Cardiac muscle cell (in vitro differentiated cells and primary cell): ENCODE results near the gene ABL1. TPM values are rescaled to one million over a fixed set of nuclear protein-coding genes. Genes with fewer than 3 reads are reported as not detected.

ENCODE experiments used
- DNase-seq, 2 donors: peaks; one replicate each; pipeline versions ENCODE4 v3.0.0 to v3.0.0-alpha.2; 2010 to 2017; ENCODE audit warnings: low read depth in 1 of 2, low spot score in 1 of 2
- H3K27ac ChIP-seq: fragments of 200-600 bp; sonication (generic); 2 replicates; pipeline ENCODE4 v1.5.1; 2016
- H3K27me3 ChIP-seq: fragments of 200-600 bp; sonication (generic); 2 replicates; pipeline ENCODE4 v1.6.0; 2016; ENCODE audit warnings: control low read depth
- H3K36me3 ChIP-seq: fragments of 200-600 bp; sonication (generic); 2 replicates; pipeline ENCODE4 v1.5.1; 2016; ENCODE audit warnings: control low read depth
- H3K4me1 ChIP-seq: fragments of 200-600 bp; sonication (generic); 2 replicates; pipeline ENCODE4 v1.8.1; 2017; ENCODE audit warnings: low read depth, mild to moderate bottlenecking, mixed run types
- H3K4me3 ChIP-seq: fragments of 200-600 bp; sonication (generic); 2 replicates; pipeline ENCODE4 v1.5.1; 2016; ENCODE audit warnings: mild to moderate bottlenecking
- H3K9me3 ChIP-seq: fragments of 200-600 bp; sonication (generic); 2 replicates; pipeline ENCODE4 v1.5.1; 2017; ENCODE audit warnings: low read depth, mild to moderate bottlenecking, control low read depth
- CTCF ChIP-seq: IDR thresholded peaks from 2 replicates; pipeline ENCODE4 v1.5.1; 2012; ENCODE audit warnings: low read depth, mild to moderate bottlenecking, low read length
- polyA plus RNA-seq: library from polyadenylated mRNA; unstranded; fragments of >200 nt; fragmentation: Nextera tagmentation; extraction: Ambion mirVana; gene quantifications from 2 replicates; pipeline ENCODE4 v1.2.1, GENCODE V29; 2016
- total RNA-seq: library from RNA; depleted of rRNA; stranded (reverse); fragments of >200 nt; gene quantifications from 2 replicates; pipeline ENCODE4 v1.2.3, GENCODE V29; 2016

The ABL1 gene
- total and polyA plus RNA-seq, 2 experiments from 2014 or later: 41.8 to 97.1 TPM

- Histone ChIP-seq H3K4me1 (no peaks in the 10 kb centered on the region), H3K36me3 (no peaks in the 10 kb centered on the region), H3K4me3 (no peak overlapping the region), H3K27ac (no peak overlapping the region), H3K9me3 (no peaks in the 10 kb centered on the region), H3K27me3 (no peaks in the 10 kb centered on the region)
- no peak for DNase-seq
- TF ChIP-seq CTCF: no peak
Observed at GRCh38 chr9:130904070-130905044, 69.3 kb downstream of the ABL1 start.

- Histone ChIP-seq H3K4me1 (no peaks in the 10 kb centered on the region), H3K9me3 (no peaks in the 10 kb centered on the region), H3K27ac (no peak overlapping the region), H3K27me3 (no peaks in the 10 kb centered on the region), H3K36me3 (no peaks in the 10 kb centered on the region), H3K4me3 (no peak overlapping the region)
- TF ChIP-seq CTCF: no peak
- DNase-seq: no peak
Observed at GRCh38 chr9:130905125-130905901, 70.3 kb downstream of the ABL1 start.

- Histone ChIP-seq H3K27ac (no peak overlapping the region), H3K27me3 (no peaks in the 10 kb centered on the region), H3K4me1 (no peaks in the 10 kb centered on the region), H3K9me3 (no peaks in the 10 kb centered on the region), H3K4me3 (no peak overlapping the region), H3K36me3 (no peaks in the 10 kb centered on the region)
- no peak for DNase-seq
- no peak for TF ChIP-seq CTCF
Observed at GRCh38 chr9:130905902-130906734, 71.1 kb downstream of the ABL1 start.

- Histone ChIP-seq H3K9me3 (no peaks in the 10 kb centered on the region), H3K27ac (no peak overlapping the region), H3K36me3 (no peaks in the 10 kb centered on the region), H3K4me1 (no peaks in the 10 kb centered on the region), H3K27me3 (no peaks in the 10 kb centered on the region), H3K4me3 (no peak overlapping the region)
- no peak for DNase-seq
- no peak for TF ChIP-seq CTCF
Observed at GRCh38 chr9:130906735-130907416, 71.8 kb downstream of the ABL1 start.
